ENCODE measurements around the gene PRKAR1B.

DNA sequence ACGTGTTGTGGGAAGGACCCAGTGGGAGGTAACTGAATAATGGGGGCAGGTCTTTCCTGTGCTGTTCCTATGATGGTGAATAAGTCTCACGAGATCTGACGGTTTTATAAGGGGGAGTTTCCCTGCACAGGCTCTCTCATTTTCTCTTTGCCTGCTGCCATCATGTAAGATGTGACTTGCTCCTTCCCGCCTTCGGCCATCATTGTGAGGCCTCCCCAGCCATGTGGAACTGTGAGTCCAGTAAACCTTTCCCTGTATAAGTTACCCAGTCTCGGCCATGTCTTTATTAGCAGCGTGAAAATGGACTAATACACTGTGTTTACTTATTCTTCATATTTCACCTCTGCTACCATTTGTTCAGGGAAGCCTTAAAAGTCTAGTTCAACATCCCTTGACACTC lies 2.8 kb downstream of the PRKAR1B start:
- TF ChIP-seq, protein P1, sequence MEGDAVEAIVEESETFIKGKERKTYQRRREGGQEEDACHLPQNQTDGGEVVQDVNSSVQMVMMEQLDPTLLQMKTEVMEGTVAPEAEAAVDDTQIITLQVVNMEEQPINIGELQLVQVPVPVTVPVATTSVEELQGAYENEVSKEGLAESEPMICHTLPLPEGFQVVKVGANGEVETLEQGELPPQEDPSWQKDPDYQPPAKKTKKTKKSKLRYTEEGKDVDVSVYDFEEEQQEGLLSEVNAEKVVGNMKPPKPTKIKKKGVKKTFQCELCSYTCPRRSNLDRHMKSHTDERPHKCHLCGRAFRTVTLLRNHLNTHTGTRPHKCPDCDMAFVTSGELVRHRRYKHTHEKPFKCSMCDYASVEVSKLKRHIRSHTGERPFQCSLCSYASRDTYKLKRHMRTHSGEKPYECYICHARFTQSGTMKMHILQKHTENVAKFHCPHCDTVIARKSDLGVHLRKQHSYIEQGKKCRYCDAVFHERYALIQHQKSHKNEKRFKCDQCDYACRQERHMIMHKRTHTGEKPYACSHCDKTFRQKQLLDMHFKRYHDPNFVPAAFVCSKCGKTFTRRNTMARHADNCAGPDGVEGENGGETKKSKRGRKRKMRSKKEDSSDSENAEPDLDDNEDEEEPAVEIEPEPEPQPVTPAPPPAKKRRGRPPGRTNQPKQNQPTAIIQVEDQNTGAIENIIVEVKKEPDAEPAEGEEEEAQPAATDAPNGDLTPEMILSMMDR (conservative IDR thresholded peaks at IDR 0.05 in 1 of 2, IDR thresholded peaks at IDR 0.05 in 1 of 2; ENCODE audit: extremely low read depth in 1 of 2, insufficient read depth in 1 of 2, low read depth in 1 of 2, low read length in 2 of 2): no peak
- TF ChIP-seq EZH2 (IDR thresholded peaks at IDR 0.05; ENCODE audit: borderline replicate concordance, low read length): no peak

Data from mammary epithelial cell (primary cell).